Mucosa of descending colon (tissue), 3 donors: ENCODE results near the gene BMAL1. TPM values are rescaled to one million over a fixed set of nuclear protein-coding genes. Genes with fewer than 3 reads are reported as not detected.
A peak's percentile ranks its signal among the peaks of the same experiment; 100 is the strongest.

ENCODE experiments used
- ATAC-seq: fragments of 200-7000 bp; cut with Tn5 transposase; one replicate; pipeline ENCODE4 v1.9.1; 2020; ENCODE audit warnings: mild to moderate bottlenecking, moderate library complexity
- DNase-seq, 3 donors: peaks; one replicate each; pipeline ENCODE4 v3.0.0-alpha.2; 2020
- H3K36me3 ChIP-seq: fragments of 200-600 bp; one replicate; pipeline ENCODE4 v1.8.0; 2021; ENCODE audit warnings: low read depth, mild to moderate bottlenecking
- H3K4me1 ChIP-seq: fragments of 200-600 bp; one replicate; pipeline ENCODE4 v1.8.0; 2021; ENCODE audit warnings: low read depth, mild to moderate bottlenecking
- H3K4me3 ChIP-seq: fragments of 200-600 bp; one replicate; pipeline ENCODE4 v1.8.0; 2021; ENCODE audit warnings: mild to moderate bottlenecking
- H3K9me3 ChIP-seq: fragments of 200-600 bp; one replicate; pipeline ENCODE4 v1.8.0; 2021; ENCODE audit warnings: mild to moderate bottlenecking
- intact Hi-C, 2 donors: fragments of 100-400 bp; cut with DNase I in 1 of 2; cut with micrococcal nuclease in 1 of 2; formaldehyde crosslinking; loops; one replicate each; pipeline versions ENCODE4 v1.11.0 to v1.11.1; 2022; cut with DNase I, micrococcal nuclease
- total RNA-seq, 3 donors: library from RNA; stranded (reverse); fragmentation: NEBNext Ultra II Directional in 2 of 3; extraction: Animal tissue kit (Norgen Biotek cat#: 25700) in 2 of 3; gene quantifications; one replicate each; pipeline versions ENCODE4 v1.2.1 to v1.2.4, GENCODE V29; 2021 to 2023
- TF ChIP-seq, protein P1 (sequence below): fragments of 200-600 bp; IDR thresholded peaks from one replicate; pipeline ENCODE4 v1.8.0; 2022; ENCODE audit warnings: antibody characterized with exemption, mild to moderate bottlenecking
- donor health status: DM: no; HTN: no; CAD: no; lungs with moderate emphysema.
- donor health status: DM: no; HTN: no; CAD: no.
- donor health status: DM: no; HTN: yes; CAD: no.

Gene BMAL1
- total RNA-seq, 3 donors from 2014 or later, result 26.6 to 40.1 (median 29.8) TPM

DNA sequence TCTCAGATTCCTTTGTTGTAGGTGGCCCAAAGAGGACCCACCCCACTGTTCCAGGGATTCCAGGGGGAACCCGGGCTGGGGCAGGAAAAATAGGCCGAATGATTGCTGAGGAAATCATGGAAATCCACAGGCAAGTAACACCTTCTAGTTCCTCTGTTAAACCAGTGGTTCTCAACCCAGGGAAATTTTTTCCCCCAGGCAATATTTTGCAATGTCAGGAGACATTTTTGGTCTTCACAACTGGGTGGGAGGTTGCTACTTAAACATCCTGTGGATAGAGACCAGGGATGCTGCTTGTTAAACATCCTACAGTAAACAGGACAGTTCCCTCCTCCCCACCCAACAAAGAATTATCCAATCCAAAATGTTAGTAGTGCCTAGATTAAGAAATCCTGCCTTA, 100.7 kb downstream of the BMAL1 start:
- intact Hi-C loops, result no loop called here
- H3K4me1 ChIP-seq, result no peaks in the 10 kb centered on the region
- H3K9me3 ChIP-seq, result no peaks in the 10 kb centered on the region
- no peak for ATAC-seq
- no peak overlapping the region for H3K4me3 ChIP-seq
- DNase-seq, result no peak
- TF ChIP-seq, protein P1, sequence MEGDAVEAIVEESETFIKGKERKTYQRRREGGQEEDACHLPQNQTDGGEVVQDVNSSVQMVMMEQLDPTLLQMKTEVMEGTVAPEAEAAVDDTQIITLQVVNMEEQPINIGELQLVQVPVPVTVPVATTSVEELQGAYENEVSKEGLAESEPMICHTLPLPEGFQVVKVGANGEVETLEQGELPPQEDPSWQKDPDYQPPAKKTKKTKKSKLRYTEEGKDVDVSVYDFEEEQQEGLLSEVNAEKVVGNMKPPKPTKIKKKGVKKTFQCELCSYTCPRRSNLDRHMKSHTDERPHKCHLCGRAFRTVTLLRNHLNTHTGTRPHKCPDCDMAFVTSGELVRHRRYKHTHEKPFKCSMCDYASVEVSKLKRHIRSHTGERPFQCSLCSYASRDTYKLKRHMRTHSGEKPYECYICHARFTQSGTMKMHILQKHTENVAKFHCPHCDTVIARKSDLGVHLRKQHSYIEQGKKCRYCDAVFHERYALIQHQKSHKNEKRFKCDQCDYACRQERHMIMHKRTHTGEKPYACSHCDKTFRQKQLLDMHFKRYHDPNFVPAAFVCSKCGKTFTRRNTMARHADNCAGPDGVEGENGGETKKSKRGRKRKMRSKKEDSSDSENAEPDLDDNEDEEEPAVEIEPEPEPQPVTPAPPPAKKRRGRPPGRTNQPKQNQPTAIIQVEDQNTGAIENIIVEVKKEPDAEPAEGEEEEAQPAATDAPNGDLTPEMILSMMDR, result no peak
- H3K36me3 ChIP-seq, result no peaks in the 10 kb centered on the region

DNA sequence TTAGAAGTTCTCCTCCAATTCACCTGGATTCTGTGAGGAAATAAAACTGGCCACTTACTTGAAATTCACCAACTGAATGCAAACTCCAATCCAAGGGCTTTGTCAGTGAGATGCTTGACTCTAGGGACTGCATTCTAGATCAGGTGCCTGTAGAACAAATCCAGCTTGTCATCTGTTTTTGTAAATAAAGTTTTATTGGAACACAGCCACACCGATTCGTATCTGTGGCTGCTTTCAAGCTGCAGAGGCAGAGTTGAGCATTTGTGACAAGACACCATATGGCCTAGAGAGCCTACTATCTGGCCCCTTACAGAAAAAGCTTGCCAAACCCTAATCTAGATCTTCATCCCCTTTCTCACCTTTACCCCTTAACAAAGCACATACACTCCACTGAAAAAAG, 103.1 kb downstream of the BMAL1 start:
- ATAC-seq (no peak), DNase-seq (no peak)
- TF ChIP-seq, protein P1, result no peak
- Histone ChIP-seq H3K9me3 (no peaks in the 10 kb centered on the region), H3K36me3 (no peaks in the 10 kb centered on the region), H3K4me3 (no peak overlapping the region), H3K4me1 (no peaks in the 10 kb centered on the region)
- intact Hi-C loops, result no loop called here

DNA sequence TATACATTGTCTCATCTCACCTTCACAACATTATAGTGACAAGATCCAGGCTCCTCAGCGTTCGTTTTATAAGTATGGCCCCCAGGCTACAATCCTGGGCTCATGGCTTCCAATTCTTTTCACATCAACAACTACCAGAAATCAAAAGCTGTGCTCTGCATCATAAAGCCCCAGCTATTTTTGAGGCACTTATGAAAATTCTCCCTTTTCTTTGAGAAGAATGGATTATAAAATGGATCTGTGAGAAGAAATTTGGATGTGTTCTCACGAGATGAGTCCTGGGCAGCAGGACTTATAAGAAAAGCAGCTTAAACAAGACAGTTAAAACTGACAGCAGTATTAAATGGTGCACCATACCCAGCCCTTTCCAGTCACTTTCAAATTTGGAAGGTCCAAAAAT, 105.2 kb downstream of the BMAL1 start:
- H3K36me3 ChIP-seq, result no peaks in the 10 kb centered on the region

DNA sequence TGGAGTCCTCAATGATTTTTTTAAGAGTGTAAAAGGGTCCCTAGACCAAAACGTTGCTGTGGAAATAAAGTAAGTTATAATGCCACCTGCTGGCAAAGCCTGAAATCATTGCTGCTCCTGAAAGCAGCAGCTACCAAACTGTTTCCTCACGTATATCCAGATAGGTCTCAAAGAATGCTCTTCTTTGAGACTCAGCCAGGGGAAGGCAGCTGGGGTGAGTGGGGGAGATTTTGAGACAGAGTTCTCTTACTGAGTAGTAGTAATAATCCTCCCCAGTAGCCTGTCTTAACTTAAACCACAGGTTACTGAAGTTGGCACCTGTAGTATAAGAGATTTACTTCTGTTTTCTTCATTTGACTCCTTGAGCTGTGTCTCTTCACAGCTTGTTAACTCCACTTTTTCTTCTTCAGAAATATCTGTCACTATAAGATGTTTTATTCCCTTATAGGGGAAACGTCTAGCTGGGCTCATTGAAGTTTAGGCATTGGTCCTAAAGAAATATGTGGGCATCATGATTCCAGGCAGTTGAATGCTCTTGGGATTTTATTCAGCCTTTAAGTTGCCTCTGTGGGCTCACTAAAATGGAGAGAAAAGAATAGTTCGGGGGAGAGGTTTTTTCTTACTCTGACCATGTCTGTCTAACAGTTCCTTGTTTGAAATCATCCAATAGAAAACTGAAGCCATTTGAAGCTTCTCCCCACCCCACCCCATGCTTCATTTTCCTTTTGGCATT, 107.5 kb downstream of the BMAL1 start:
- TF ChIP-seq, protein P1, result peak; percentile 28
- peaks cover 12% of the 10 kb centered on the region for H3K4me1 ChIP-seq
- no peak overlapping the region for H3K4me3 ChIP-seq
- ATAC-seq, result no peak
- H3K36me3 ChIP-seq, result no peaks in the 10 kb centered on the region
- peak in 1 of 3 donors; percentile 75 for DNase-seq
- no peaks in the 10 kb centered on the region for H3K9me3 ChIP-seq
- intact Hi-C loops, result no loop called here

More for the DNA sequence above, 105.2 kb downstream of the BMAL1 start:
- intact Hi-C loops, result no loop called here
- DNase-seq (no peak), ATAC-seq (no peak)
- Histone ChIP-seq H3K4me1 (peaks cover 7% of the 10 kb centered on the region), H3K9me3 (no peaks in the 10 kb centered on the region), H3K4me3 (no peak overlapping the region)
- TF ChIP-seq, protein P1, result no peak

DNA sequence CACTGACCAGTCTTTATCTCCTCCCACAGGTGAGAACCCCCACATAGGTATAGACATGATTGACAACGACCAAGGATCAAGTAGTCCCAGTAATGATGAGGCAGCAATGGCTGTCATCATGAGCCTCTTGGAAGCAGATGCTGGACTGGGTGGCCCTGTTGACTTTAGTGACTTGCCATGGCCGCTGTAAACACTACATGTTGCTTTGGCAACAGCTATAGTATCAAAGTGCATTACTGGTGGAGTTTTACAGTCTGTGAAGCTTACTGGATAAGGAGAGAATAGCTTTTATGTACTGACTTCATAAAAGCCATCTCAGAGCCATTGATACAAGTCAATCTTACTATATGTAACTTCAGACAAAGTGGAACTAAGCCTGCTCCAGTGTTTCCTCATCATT, 109.0 kb downstream of the BMAL1 start:
- intact Hi-C loops, result no loop called here
- TF ChIP-seq, protein P1, result no peak
- ATAC-seq, result peak; percentile 92
- DNase-seq, result peak in 2 of 3 donors; percentile 42 to 74
- Histone ChIP-seq H3K4me3 (no peak overlapping the region), H3K9me3 (no peaks in the 10 kb centered on the region), H3K36me3 (no peaks in the 10 kb centered on the region), H3K4me1 (peaks cover 19% of the 10 kb centered on the region)
